IPS-18c (cell line): ENCODE measurements around the gene RNASE13.
A peak's percentile ranks its signal among the peaks of the same experiment; 100 is the strongest.
"Not testable (repeated sequence)": the region's sequence is repeated elsewhere in the genome, so short reads cannot be mapped to it uniquely, and the experiment has no call there.

Experiments used
- H3K4me3 ChIP-seq: 2 replicates; pipeline ENCODE4 v1.7.0; 2013; ENCODE audit warnings: low read depth, mild to moderate bottlenecking, low read length, moderate library complexity; ENCODE audit not compliant: insufficient read depth
- H3K9me3 ChIP-seq: one replicate; pipeline ENCODE4 v1.6.1; 2013; ENCODE audit warnings: mild to moderate bottlenecking, low read length, moderate library complexity; ENCODE audit not compliant: control insufficient read depth, insufficient read depth

The RNASE13 gene

DNA sequence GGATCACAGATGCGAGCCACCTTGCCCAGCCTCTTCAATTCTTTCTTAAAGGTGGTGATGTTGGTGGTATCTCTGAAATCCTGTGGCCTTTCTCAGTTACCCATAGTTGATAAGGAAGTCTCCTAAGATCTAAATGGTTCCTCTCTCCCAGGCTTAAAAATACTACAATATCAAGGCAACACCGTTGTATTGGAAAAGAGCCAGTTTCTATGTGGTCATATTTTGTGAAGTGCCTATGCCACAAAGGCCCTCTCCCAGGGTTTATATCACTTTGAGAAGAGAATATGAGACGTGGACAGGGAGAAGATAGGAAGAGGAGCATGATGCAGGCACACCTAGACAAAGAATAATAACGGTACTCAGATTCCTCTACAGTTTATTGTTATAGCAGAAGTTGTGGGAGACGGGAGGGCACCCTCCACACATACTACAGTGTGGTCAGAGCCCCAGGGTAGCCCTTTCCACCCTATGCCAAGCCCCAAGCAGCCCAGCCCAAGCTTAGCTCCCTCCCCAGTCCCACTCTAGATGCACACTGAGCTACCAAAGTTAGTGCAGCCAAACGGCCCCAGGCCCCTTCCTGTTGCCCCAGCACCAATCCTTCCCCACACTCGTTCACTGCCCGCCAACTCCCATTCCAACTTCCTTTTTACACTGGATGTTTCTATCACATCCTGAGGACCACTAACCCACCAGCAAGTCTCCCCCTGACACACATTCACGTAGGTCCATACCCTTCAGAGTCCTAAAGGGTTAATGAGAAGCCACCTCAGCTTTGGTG is 18.0 kb downstream of the RNASE13 start:
- Histone ChIP-seq H3K4me3 (no peak overlapping the region), H3K9me3 (no peaks in the 10 kb centered on the region)

DNA sequence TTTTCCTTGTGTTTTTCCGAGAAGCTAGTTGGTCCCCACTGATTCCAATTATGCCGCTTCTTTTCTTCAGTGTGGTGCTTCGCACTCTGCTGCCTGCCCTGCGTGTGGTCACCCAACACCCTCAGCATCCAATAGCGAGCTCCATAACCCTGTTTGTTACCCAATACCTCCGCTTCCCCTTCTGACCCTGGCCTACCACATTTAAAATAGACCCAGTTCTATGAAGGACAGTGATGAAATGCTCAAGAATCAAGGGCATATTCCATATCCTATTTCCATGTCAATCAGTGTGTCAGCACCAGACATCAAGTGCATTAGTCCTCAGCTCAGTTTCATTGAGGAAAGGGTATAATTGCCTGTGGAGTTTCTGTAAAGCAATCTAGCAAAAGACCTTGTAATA is 19.3 kb downstream of the RNASE13 start:
- no peaks in the 10 kb centered on the region for H3K9me3 ChIP-seq
- H3K4me3 ChIP-seq: no peak overlapping the region

DNA sequence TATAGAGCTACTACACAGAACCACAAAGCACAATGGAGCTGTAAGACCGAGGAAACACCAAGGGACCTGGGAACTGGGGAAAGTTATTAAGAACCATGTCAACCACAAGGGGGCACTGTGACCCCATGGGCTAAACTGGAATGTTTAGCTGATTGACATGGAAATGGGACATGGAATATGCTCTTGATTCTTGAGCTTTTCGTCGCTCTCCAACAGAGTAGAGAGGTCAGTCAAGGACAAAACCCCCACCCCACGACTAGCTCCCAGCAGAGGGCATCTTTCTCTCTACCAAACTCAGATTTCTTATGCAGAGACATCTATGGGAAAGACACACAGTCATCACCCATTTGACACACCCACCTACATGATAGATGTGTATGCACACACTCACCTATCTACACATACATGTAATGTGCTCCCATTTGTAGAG is 19.8 kb downstream of the RNASE13 start:
- no peak overlapping the region for H3K4me3 ChIP-seq
- H3K9me3 ChIP-seq: no peaks in the 10 kb centered on the region

DNA sequence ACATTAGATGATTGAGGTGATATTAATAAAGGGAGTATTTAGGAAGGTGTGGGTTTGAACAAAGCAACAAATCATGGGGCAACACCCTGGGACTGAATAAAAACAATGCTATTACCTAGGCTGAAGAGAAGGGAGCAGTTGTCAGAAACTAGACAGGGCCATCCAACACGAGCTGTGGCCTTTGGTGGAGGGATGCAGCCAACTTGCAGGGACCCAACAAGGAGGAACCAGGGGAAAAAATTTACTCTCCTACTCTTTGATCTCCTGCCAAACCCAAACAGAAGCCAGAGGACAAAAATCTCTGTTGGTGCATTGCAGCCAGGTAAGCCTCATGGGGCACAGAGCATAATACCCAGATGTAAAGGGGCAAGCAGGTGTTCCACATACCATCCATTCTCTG is 23.5 kb downstream of the RNASE13 start:
- no peak overlapping the region for H3K4me3 ChIP-seq

DNA sequence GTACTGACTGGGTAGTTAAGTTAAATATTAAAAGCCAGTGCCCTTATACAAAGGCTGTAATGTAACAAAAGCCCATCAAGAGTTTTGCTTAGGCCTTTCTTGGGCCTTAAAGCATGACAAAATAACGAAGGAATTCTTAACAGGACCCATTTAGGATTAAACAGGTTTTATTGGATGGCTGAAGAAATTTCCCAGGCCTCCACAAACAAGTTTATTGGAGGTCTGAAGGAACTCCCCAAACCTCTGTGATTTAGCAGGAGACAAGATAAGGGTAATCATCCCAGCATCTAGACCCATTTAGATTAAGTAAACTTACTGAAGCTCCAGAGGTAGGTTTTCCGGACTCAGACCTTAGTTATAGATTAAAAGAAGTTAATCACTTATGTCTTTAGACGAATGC is 24.9 kb downstream of the RNASE13 start:
- not testable (repeated sequence) for H3K4me3 ChIP-seq, H3K9me3 ChIP-seq

More for the DNA sequence above, 23.5 kb downstream of the RNASE13 start:
- H3K9me3 ChIP-seq: no peaks in the 10 kb centered on the region

DNA sequence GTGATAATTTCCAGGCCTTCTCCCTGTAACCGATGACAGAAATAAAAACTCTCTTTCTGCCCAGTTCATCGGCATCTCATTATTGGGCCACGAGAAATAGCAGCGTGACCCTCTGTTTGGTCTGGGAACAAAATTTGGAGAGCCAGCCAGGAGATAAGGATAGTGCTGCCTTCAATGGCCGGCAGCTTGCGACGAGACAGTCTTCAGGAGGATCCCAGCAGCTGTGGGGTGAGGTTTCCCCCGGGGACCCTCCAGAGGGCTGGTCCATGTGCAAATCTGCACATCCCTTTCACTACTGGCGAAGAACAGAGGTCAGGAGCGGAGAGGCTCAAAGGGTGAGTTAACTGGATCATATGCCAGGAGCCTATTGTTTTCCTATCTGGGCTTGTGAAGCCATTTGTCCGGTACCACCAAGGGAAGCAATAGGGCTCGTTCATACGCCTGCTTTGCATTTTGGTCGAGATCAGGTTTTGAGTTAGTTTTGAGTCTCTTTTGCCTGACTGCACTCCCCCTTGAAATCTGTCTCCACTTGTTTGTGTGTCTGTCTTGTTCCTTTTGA is 30.7 kb downstream of the RNASE13 start:
- no peaks in the 10 kb centered on the region for H3K9me3 ChIP-seq
- H3K4me3 ChIP-seq: no peak overlapping the region

DNA sequence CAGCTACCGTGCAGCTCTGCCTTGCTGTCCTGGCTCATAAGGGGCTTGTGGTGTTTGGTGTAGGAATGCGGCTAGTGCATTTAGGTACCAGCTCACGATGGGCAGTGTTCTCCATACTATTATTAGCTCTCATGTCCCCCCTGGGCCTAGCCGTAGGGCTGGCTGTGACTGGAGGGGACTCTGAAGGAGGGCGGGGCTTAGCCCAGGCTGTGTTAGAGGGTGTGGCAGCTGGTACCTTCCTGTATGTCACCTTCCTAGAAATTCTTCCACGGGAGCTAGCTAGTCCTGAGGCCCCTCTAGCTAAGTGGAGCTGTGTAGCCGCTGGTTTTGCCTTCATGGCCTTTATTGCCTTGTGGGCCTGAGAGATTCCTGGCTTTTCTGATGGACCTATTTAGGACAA is 33.4 kb downstream of the RNASE13 start:
- H3K4me3 ChIP-seq: no peak overlapping the region
- no peaks in the 10 kb centered on the region for H3K9me3 ChIP-seq

DNA sequence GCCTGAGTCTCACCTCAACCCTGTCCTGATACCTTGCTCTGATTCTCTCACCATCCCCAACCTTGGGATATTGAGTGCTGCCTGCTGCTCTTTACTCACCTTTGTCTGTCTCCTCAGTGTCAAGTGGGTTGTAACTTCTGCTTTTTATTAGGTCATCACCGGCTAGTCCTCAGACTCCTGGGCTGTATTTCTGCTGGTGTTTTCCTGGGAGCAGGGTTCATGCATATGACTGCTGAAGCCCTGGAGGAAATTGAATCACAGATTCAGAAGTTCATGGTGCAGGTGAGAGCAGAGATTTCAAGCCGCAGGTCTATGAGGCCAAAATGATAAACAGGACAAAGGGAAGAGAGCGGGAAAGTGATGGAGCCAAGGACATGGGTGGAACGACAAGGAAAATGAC is 35.0 kb downstream of the RNASE13 start:
- Histone ChIP-seq H3K9me3 (no peaks in the 10 kb centered on the region), H3K4me3 (no peak overlapping the region)

DNA sequence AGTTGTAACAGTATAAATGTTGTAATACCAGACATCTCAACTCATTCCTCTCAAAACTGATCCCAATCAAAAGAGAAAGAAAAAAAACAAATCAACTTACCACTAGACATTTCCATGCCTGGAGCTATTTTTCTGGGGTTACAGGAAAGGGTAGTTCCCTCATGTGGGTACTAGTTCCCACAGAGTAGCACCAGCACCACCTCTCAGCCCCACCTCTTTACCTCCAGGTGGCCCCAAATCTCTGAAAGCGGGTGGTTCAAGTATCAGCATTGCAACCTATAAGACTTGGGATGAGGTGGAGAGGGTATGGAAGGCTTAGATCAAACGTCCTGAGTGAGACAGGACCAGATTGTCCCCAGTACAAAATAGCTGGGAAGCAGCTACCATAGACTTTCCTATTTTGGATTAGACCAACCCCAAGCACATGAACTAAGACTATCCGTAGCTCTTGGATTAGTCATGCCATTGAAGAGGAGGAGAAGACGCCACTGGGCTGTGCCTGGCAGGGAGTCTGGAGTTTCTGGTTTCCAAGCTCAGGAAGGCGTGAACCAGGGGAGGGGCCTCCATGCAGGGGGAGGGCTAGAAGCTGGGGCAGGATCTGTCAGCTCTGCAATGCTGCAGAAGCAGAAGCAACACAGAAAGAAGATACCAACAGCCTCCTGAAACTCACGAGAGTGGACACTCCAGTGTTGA is 35.8 kb downstream of the RNASE13 start, which contains the start of gene SLC39A2:
Gene SLC39A2, plus strand, starts transcription at position 620 of the 693 bp plus-strand sequence. CDS start 154 bp downstream, outside the sequence.
- Histone ChIP-seq H3K4me3 (peak within 1 kb of the TSS; percentile 26; the same call in 1 of the 2 replicates), H3K9me3 (no peaks in the 10 kb centered on the region)

DNA sequence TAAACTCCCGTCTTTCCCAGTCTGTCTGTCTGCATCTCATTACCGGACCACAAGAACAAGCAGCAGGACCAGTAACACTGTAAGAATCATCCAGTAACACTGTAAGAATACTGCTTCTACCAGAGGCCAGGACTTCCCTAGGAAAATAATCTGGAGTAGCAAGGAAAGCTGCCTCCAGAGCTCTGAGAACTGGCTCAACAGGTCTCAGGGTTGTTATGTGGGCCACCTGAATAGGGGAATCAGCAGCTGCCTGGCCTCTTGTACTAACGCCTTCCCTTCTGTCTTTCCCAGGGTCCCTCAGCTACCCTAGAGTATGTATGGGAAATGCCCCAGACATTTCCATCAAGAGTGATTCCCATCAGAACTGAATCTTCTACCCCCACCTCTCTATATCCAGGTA is 36.5 kb downstream of the RNASE13 start:
- Histone ChIP-seq H3K4me3 (no peak overlapping the region), H3K9me3 (no peaks in the 10 kb centered on the region)

DNA sequence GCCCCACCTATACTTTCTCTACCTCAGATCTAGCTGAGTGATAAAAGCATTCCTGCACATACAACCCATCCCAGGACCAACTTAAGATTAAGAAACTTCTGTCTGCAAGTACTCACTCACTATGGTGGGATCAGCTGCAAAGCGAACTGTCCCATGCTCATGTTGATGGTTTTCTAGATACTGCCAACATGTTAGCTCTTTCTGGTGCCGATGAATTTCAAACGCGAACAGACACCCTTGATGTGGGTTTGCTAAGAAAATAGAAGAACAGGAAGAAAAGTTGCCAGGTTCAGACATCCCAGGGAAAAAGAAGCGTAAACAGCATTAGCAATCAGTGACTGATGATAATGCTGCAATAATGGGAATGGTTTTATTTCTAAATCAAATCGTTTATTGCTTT is 37.0 kb downstream of the RNASE13 start:
- H3K9me3 ChIP-seq: no peaks in the 10 kb centered on the region
- no peak overlapping the region for H3K4me3 ChIP-seq

DNA sequence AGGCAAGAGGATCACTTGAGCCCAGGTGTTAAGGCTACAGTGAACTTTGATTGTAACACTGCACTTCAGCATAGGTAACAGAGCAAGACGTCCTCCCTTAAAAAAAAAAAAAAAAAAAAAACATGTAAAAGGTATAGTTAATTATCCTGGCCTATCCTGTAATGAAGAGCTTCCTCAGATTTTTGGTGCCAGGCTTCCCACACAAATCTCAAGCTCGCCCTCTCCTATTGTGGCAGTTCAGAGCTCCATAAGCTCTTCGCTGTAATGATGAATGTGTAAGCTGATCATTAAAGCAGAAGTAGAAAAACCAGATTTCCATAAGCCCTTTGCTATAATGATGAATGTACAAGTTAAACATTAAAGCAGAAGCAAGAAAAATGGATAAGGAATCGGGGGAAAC is 37.5 kb downstream of the RNASE13 start:
- no peak overlapping the region for H3K4me3 ChIP-seq
- no peaks in the 10 kb centered on the region for H3K9me3 ChIP-seq

DNA sequence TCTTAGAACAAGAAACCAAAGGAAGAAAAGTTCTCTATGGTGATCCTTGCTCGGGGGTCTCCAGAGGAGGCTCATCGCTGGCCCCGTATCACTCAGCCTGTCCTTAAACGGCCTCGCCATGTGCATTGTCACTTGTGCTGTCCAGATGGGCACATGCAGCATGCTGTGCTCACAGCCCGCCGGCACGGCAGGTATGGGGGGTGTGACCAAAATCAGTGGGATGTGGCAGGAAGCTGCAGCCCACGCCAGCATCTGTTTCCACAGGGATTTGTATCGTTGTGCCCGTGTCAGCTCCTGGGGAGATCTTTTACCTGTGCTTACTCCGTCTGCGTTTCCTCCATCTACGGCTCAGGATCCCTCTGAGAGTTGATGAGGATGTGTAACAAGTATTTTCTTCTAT is 38.1 kb downstream of the RNASE13 start:
- Histone ChIP-seq H3K4me3 (no peak overlapping the region), H3K9me3 (no peaks in the 10 kb centered on the region)

DNA sequence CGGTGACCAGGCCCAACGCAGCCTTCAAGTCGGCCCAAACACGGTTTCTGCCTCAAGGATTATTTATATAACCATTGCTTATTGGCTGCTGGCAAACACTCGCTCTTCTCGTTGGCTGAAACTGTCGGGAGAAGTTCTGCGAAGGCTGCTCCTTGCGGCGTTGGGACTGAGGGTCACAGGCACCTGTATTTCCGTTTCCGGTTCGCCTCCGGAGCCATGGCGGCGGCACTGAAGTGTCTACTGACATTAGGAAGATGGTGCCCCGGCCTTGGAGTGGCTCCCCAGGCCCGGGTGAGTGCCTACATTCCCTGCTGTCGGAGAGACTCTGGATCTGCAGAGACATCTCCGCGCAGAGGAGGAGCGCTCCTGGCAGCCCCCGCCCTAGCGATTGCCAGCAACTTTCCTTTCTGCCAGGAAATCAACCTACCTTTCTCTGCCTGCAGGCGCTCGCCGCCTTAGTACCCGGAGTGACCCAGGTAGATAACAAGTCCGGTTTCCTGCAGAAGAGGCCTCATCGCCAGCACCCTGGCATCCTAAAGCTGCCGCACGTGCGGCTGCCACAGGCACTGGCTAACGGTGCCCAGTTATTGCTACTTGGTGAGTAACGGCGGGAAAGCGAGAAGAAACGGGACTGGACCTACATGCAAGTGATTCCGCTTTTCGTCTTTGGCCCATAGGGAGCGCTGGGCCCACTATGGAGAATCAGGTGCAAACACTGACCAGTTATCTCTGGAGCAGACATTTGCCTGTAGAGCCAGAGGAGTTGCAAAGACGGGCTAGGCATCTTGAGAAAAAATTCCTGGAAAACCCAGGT is 44.6 kb downstream of the RNASE13 start, which contains the start of gene METTL17:
Gene METTL17, plus strand, starts transcription at position 194 of the 814 bp plus-strand sequence. Its CDS starts 23 bp downstream, at position 217.
- peak within 1 kb of the TSS; percentile 95 for H3K4me3 ChIP-seq

DNA sequence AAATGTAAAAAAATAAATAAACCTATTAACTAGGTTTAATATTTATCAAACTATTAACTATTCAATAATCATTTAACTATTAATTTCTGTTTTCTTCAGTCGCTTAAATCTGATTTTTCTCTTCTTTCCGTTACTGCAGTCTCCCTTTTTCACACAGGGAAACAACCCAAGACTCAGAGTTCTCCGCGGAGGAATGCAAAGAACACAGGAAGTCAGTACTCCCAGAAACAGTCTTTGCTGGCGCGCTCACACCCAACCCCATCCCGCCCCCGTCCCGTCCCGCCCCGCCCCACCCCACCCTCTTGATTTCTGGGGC is 45.2 kb downstream of the RNASE13 start:
- Histone ChIP-seq H3K9me3 (no peaks in the 10 kb centered on the region), H3K4me3 (no peak overlapping the region)

More for the DNA sequence above, 44.6 kb downstream of the RNASE13 start, which contains the start of gene METTL17:
- no peaks in the 10 kb centered on the region for H3K9me3 ChIP-seq

DNA sequence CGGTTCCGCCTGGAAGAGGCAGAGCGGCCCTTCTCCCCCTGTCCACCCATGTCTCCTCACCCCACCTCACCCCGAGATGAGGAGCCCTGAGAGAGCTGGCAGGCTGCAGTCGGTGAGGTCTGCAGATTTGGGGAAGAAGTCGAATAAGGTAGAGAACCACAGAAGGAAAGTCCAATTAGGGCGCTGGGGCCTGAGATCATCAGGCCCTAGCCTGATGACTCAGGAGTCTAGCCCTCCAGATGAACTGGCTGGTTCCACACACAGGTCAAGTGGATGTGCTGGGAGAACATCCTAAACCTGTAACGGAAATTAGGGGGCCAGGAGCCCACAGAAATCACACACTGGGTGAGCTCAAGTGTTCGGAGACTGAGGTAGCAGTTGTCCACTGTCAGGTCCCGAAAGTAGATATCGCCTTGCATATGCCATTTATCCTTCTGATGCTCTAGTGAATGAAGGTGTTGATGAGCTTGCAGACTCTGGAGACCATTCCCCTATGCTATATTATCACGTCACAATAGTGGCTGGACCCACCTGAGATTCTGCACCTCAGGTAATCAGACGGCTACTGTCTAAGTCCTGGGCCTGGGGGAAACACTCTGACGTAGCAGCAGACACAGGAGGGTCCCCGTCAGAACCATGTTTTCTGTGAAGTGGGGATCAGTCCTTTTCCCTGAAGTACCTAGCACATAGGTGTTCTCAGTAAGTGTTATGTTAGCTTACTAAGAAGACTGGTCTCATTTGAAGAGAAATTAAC is 45.7 kb downstream of the RNASE13 start:
- peak overlapping the region; percentile 9; the same call in 1 of the 2 replicates for H3K4me3 ChIP-seq
- H3K9me3 ChIP-seq: no peaks in the 10 kb centered on the region

DNA sequence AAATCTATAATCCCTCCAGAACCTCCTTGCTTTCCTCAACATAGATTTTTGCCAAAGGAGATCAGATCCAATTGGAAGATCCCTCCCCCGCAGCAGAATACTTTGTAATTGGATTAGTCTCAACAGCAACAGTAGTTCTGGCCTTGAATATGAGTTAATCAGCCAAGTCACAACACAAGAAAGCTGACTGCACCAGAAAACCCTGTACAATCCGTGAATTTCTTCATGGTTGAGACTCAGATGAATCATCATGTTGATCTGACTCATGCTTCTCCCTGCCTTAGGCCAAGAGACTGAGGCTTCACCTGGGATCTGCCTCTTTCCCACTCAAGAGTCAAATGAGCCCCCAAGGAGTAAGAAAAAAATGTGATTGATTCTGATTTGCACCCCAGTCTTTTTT is 47.8 kb downstream of the RNASE13 start:
- Histone ChIP-seq H3K4me3 (no peak overlapping the region), H3K9me3 (no peaks in the 10 kb centered on the region)
